ENCODE measurements around the gene GUCD1. TPM values are rescaled to one million over a fixed set of nuclear protein-coding genes. Genes with fewer than 3 reads are reported as not detected.
A peak's percentile ranks its signal among the peaks of the same experiment; 100 is the strongest.

The GUCD1 gene
- polyA plus RNA-seq, 2 of the 4 experiments (the other 2 are of a cell fraction) = 37.1 to 43.5 TPM

GRCh38 chr22:24563246-24563645 is 8.3 kb upstream of the GUCD1 start:
- ChIA-PET CTCF (interaction anchor here (0.6 kb wide), 1 partner anchor 47 kb away, joined by 3 read pairs; no protein-coding TSS in a partner anchor), POLR2A (no interaction called here)
- ATAC-seq = no peak
- 94% methylated on average over 2 of the region's 2 CpGs for WGBS (ENCODE audit: missing lambda C conversion rate)
- Histone ChIP-seq H3K4me1 (no peaks in the 10 kb centered on the region; the same call in 2 of the 3 replicates), H3K27ac (no peak overlapping the region), H3K4me3 (no peak overlapping the region), H3K4me2 (no peak overlapping the region), H3K9me3 (no peaks in the 10 kb centered on the region)
- no peak for DNase-seq (ENCODE audit: low read depth in 1 of 2, low spot score in 1 of 2)
- TF ChIP-seq GATA3 (IDR thresholded peaks at IDR 0.05; ENCODE audit: borderline replicate concordance) (no peak), SREBF2 (IDR thresholded peaks at IDR 0.05) (no peak), CBX2 (IDR thresholded peaks at IDR 0.05; ENCODE audit: borderline replicate concordance, low read depth) (no peak)
- no peak for FAIRE-seq

GRCh38 chr22:24559471-24559870 is 4.5 kb upstream of the GUCD1 start:
- POLR2A ChIA-PET = no interaction called here
- ATAC-seq = no peak
- CTCF ChIA-PET = interaction anchor here (1.3 kb wide), 1 partner anchor 10 kb away, joined by 3 read pairs; no protein-coding TSS in a partner anchor
- Histone ChIP-seq H3K4me1 (peaks cover 14% of the 10 kb centered on the region), H3K27ac (no peak overlapping the region), H3K4me2 (no peak overlapping the region), H3K4me3 (no peak overlapping the region), H3K9me3 (no peaks in the 10 kb centered on the region)
- no peak for DNase-seq (ENCODE audit: low read depth in 1 of 2, low spot score in 1 of 2)
- FAIRE-seq = no peak
- WGBS (ENCODE audit: missing lambda C conversion rate) = 78% methylated on average over 4 of the region's 4 CpGs
- TF ChIP-seq NFE2L2 (conservative IDR thresholded peaks at IDR 0.05; ENCODE audit: low read length) (no peak), KDM5A (IDR thresholded peaks at IDR 0.05) (no peak), RNF2 (IDR thresholded peaks at IDR 0.05; ENCODE audit: borderline replicate concordance, low read depth) (no peak), PBX3 (IDR thresholded peaks at IDR 0.05) (no peak), E2F6 (IDR thresholded peaks at IDR 0.05; ENCODE audit: borderline replicate concordance, low read depth) (no peak), ZNF302 (CRISPR knock-in tag; IDR thresholded peaks at IDR 0.05) (no peak), FOSL2 (IDR thresholded peaks at IDR 0.05) (no peak), FOSL2 (CRISPR knock-in tag; IDR thresholded peaks at IDR 0.05) (no peak), CEBPB (IDR thresholded peaks at IDR 0.05) (no peak), EHMT2 (IDR thresholded peaks at IDR 0.05; ENCODE audit: low read depth) (no peak), HDAC2 (IDR thresholded peaks at IDR 0.05) (no peak), USF2 (IDR thresholded peaks at IDR 0.05) (no peak), SREBF2 (IDR thresholded peaks at IDR 0.05) (no peak), CHD4 (IDR thresholded peaks at IDR 0.05; ENCODE audit: borderline replicate concordance) (no peak), FOXS1 (CRISPR knock-in tag; IDR thresholded peaks at IDR 0.05) (no peak), CBX8 (IDR thresholded peaks at IDR 0.05) (no peak), NR3C1 (IDR thresholded peaks at IDR 0.05) (no peak), EHF (CRISPR knock-in tag; IDR thresholded peaks at IDR 0.05) (no peak)

GRCh38 chr22:24555165-24556039 is 464 bp upstream of the GUCD1 start, which contains the start of gene SNRPD3:
SNRPD3 (plus strand) TSS chr22:24555999; CDS start chr22:24557675, 1,676 bp downstream.
- ATAC-seq = peak; percentile 89 to 92
- DNase-seq (ENCODE audit: low read depth in 1 of 2, low spot score in 1 of 2) = peak; percentile 93 to 97
- POLR2A ChIA-PET = interaction anchor here (0.6 to 1.0 kb wide), 8 partner anchors 9 to 396 kb away, joined by 3 to 6 read pairs (median 3); no protein-coding TSS in a partner anchor
- FAIRE-seq = no peak
- H3K4me1 ChIP-seq = peaks cover 34% of the 10 kb centered on the region
- no peaks in the 10 kb centered on the region for H3K9me3 ChIP-seq
- H3K4me2 ChIP-seq = peak within 1 kb of the TSS; percentile 97
- peak within 1 kb of the TSS; percentile 96 to 98 for H3K27ac ChIP-seq
- CTCF ChIA-PET = interaction anchor here (0.7 kb wide), 1 partner anchor 16 kb away, joined by 5 read pairs; no protein-coding TSS in a partner anchor
- under 1% methylated on average over 27 of the region's 59 CpGs for WGBS (ENCODE audit: missing lambda C conversion rate)
- peak within 1 kb of the TSS; percentile 99 for H3K4me3 ChIP-seq
- TF ChIP-seq MAX (IDR thresholded peaks at IDR 0.05) = peak; percentile 81
- peak; percentile 70 for TF ChIP-seq POLR2A (IDR thresholded peaks at IDR 0.05; ENCODE audit: low read length)
- TF ChIP-seq MYC (IDR thresholded peaks at IDR 0.05; ENCODE audit: borderline replicate concordance, low read length) = peak; percentile 67; the same call in 1 of the 2 replicates
- 0 out of 2 replicates have a peak, but pooled peaks have one; percentile 14 for TF ChIP-seq FOSL2 (IDR thresholded peaks at IDR 0.05)
- TF ChIP-seq FOSL2 (CRISPR knock-in tag; IDR thresholded peaks at IDR 0.05) = peak; percentile 57
- peak; percentile 37 to 85 for TF ChIP-seq JUN (IDR thresholded peaks at IDR 0.05)
- 0 out of 2 replicates have a peak, but pooled peaks have one; percentile 53 for TF ChIP-seq HMGXB4 (CRISPR knock-in tag; IDR thresholded peaks at IDR 0.05; ENCODE audit: borderline replicate concordance)
- peak; percentile 80; the same call in 1 of the 2 replicates for TF ChIP-seq KDM5A (IDR thresholded peaks at IDR 0.05)
- peak; percentile 80 for TF ChIP-seq PHF8 (IDR thresholded peaks at IDR 0.05; ENCODE audit: borderline replicate concordance, low read depth)
- peak; percentile 58; the same call in 1 of the 2 replicates for TF ChIP-seq TP53 (CRISPR knock-in tag; IDR thresholded peaks at IDR 0.05)
- TF ChIP-seq ELK1 (IDR thresholded peaks at IDR 0.05; ENCODE audit: low read depth, low read length) = no peak
- peak; percentile 46 for TF ChIP-seq HOXB5 (CRISPR knock-in tag; IDR thresholded peaks at IDR 0.05)
